Activated effector memory CD4-positive, alpha-beta T cell treated with anti-CD3 and anti-CD28 coated beads, Interleukin-2, amount 50 U/mL, for 16 hours (primary cell): Measurements from ENCODE around the gene PCNX3.
A peak's percentile ranks its signal among the peaks of the same experiment; 100 is the strongest.
"Not testable (repeated sequence)": the region's sequence is repeated elsewhere in the genome, so short reads cannot be mapped to it uniquely, and the experiment has no call there.

Source experiments
- DNase-seq: peaks from one replicate; pipeline ENCODE4 v3.0.0-alpha.2; 2020

The PCNX3 gene

GRCh38 chr11:65621460-65621859 lies 5.9 kb downstream of the PCNX3 start:
- DNase-seq = no peak

GRCh38 chr11:65622011-65622410 lies 6.4 kb downstream of the PCNX3 start:
- DNase-seq = no peak

- DNase-seq = no peak
Measured at GRCh38 chr11:65623177-65623576, 7.6 kb downstream of the PCNX3 start.

- no peak for DNase-seq
Measured at GRCh38 chr11:65623852-65624616, 8.5 kb downstream of the PCNX3 start.

GRCh38 chr11:65624931-65625627 lies 9.5 kb downstream of the PCNX3 start:
- no peak for DNase-seq

- DNase-seq = peak; percentile 81
Measured at GRCh38 chr11:65625628-65626342, 10.2 kb downstream of the PCNX3 start.

GRCh38 chr11:65627202-65627601 lies 11.6 kb downstream of the PCNX3 start:
- DNase-seq = no peak

GRCh38 chr11:65629579-65629978 lies 14.0 kb downstream of the PCNX3 start:
- DNase-seq = no peak

GRCh38 chr11:65630215-65630614 lies 14.6 kb downstream of the PCNX3 start:
- no peak for DNase-seq

- DNase-seq = no peak
Measured at GRCh38 chr11:65633390-65634108, 18.0 kb downstream of the PCNX3 start.

GRCh38 chr11:65634109-65634436 lies 18.5 kb downstream of the PCNX3 start:
- no peak for DNase-seq

GRCh38 chr11:65634440-65634839 lies 18.9 kb downstream of the PCNX3 start:
- DNase-seq = no peak

GRCh38 chr11:65634905-65635731 lies 19.5 kb downstream of the PCNX3 start:
- no peak for DNase-seq

GRCh38 chr11:65636108-65637031 lies 20.8 kb downstream of the PCNX3 start:
- DNase-seq = no peak

GRCh38 chr11:65637032-65637557 lies 21.5 kb downstream of the PCNX3 start:
- DNase-seq = no peak

- DNase-seq = peak; percentile 91
Measured at GRCh38 chr11:65637794-65638419, 22.3 kb downstream of the PCNX3 start, which contains the start of gene SIPA1. Gene SIPA1, plus strand, starts transcription at chr11:65638101. Its CDS starts 2,821 bp downstream, at chr11:65640922.

- DNase-seq = not testable (repeated sequence)
Measured at GRCh38 chr11:65639228-65639597, 23.6 kb downstream of the PCNX3 start.

- peak; percentile 84 for DNase-seq
Measured at GRCh38 chr11:65639623-65640482, 24.3 kb downstream of the PCNX3 start.
